Tibial nerve (tissue), 4 donors: ENCODE results near the gene SPTLC2. TPM values are rescaled to one million over a fixed set of nuclear protein-coding genes. Genes with fewer than 3 reads are reported as not detected.

Experiments used
- DNase-seq, 2 donors: peaks; one replicate each; pipeline ENCODE4 v3.0.0-alpha.2; 2019; ENCODE audit warnings: low spot score in 2 of 2
- H3K27ac ChIP-seq, 4 donors: fragments of 200-600 bp; sonication (generic) in 3 of 4; one replicate each; pipeline ENCODE4 v1.5.1; 2017 to 2019; ENCODE audit warnings: mild to moderate bottlenecking in 1 of 4
- H3K27me3 ChIP-seq, 2 donors: fragments of 200-600 bp; sonication (generic) in 1 of 2; one replicate each; pipeline versions ENCODE4 v1.5.1 to v1.6.0; 2017 to 2019
- H3K36me3 ChIP-seq, 3 donors: fragments of 200-600 bp; sonication (generic); one replicate each; pipeline ENCODE4 v1.5.1; 2018 to 2019
- H3K4me1 ChIP-seq, 4 donors: fragments of 200-600 bp; sonication (generic) in 3 of 4; one replicate each; pipeline ENCODE4 v1.5.1; 2017 to 2019
- H3K4me3 ChIP-seq, 4 donors: fragments of 200-600 bp; sonication (generic) in 3 of 4; one replicate each; pipeline ENCODE4 v1.5.1; 2017 to 2019; ENCODE audit warnings: mild to moderate bottlenecking in 1 of 4, moderate library complexity in 1 of 4
- H3K9me3 ChIP-seq, 4 donors: fragments of 200-600 bp; sonication (generic) in 3 of 4; one replicate each; pipeline ENCODE4 v1.5.1; 2017 to 2019
- EP300 ChIP-seq, 2 donors: sonication (generic); formaldehyde crosslinking; IDR thresholded peaks; one replicate each; pipeline ENCODE4 v1.6.1; 2017; ENCODE audit warnings: antibody characterized with exemption in 2 of 2, mild to moderate bottlenecking in 1 of 2
- POLR2A ChIP-seq, 2 donors: fragments of 450-650 bp; IDR thresholded peaks; one replicate each; pipeline ENCODE4 v1.6.1; 2017; ENCODE audit warnings: antibody characterized with exemption in 2 of 2, mild to moderate bottlenecking in 2 of 2, moderate library complexity in 2 of 2
- WGBS, 2 donors: methylation state at CpG; one replicate each; pipeline ENCODE4 v1.1.5; 2018; 5-methylcytosine and 5-hydroxymethylcytosine counted together
- total RNA-seq, 4 donors: library from RNA; depleted of rRNA; stranded (reverse); fragments of >200 nt; gene quantifications; one replicate each; pipeline ENCODE4 v1.1.0, GENCODE V29; 2016
- TF ChIP-seq, protein P1 (sequence below), 5 experiments: fragments of 200-600 bp in 3 of 5; fragments of 450-650 bp in 2 of 5; sonication (generic) in 3 of 5; IDR thresholded peaks; one replicate each; pipeline ENCODE4 v1.5.1; 2016 to 2019; ENCODE audit warnings: antibody characterized with exemption in 5 of 5, mild to moderate bottlenecking in 3 of 5, moderate library complexity in 2 of 5

The SPTLC2 gene
- total RNA-seq, 4 donors from 2014 or later: 25.5 to 45.2 (median 29.7) TPM

DNA sequence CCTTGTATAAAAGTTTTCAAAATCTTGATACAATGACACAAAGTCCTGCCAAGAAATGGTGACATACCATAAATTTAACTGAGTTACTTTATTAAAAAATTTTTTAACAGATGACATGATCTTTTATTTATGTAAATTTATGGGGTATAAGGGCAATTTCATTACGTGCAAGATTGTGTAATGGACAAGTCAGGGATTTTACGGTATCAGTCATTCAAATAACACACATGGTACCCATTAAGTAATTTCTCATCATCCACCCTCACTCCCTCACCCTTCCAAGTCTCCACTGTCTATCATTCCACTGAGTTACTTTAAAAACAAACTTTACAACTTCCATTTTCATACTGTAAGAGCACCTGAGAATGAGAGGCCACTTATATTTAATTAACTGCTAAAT is 37.4 kb downstream of the SPTLC2 start:
- DNase-seq: no peak
- no peak overlapping the region for H3K4me3 ChIP-seq
- H3K36me3 ChIP-seq: peaks cover 0 to 37% (median 0%) of the 10 kb centered on the region in 3 donors
- H3K27ac ChIP-seq: peak overlapping the region in 1 of 4 donors; percentile 12
- WGBS, 2 donors: 47 to 59% methylated on average over 2 of the region's 2 CpGs
- H3K27me3 ChIP-seq: no peaks in the 10 kb centered on the region
- TF ChIP-seq EP300 (IDR thresholded peaks at IDR 0.05) (no peak), POLR2A (IDR thresholded peaks at IDR 0.05) (no peak)
- TF ChIP-seq, protein P1, sequence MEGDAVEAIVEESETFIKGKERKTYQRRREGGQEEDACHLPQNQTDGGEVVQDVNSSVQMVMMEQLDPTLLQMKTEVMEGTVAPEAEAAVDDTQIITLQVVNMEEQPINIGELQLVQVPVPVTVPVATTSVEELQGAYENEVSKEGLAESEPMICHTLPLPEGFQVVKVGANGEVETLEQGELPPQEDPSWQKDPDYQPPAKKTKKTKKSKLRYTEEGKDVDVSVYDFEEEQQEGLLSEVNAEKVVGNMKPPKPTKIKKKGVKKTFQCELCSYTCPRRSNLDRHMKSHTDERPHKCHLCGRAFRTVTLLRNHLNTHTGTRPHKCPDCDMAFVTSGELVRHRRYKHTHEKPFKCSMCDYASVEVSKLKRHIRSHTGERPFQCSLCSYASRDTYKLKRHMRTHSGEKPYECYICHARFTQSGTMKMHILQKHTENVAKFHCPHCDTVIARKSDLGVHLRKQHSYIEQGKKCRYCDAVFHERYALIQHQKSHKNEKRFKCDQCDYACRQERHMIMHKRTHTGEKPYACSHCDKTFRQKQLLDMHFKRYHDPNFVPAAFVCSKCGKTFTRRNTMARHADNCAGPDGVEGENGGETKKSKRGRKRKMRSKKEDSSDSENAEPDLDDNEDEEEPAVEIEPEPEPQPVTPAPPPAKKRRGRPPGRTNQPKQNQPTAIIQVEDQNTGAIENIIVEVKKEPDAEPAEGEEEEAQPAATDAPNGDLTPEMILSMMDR (IDR thresholded peaks at IDR 0.05): no peak
- no peaks in the 10 kb centered on the region for H3K9me3 ChIP-seq
- peaks cover 0 to 55% (median 7%) of the 10 kb centered on the region in 4 donors for H3K4me1 ChIP-seq

GRCh38 chr14:77574446-77575115 is 41.9 kb downstream of the SPTLC2 start:
- 31 to 44% methylated on average over 4 of the region's 4 CpGs for WGBS, 2 donors
- Histone ChIP-seq H3K27ac (peak overlapping the region in 1 of 4 donors; percentile 17), H3K4me1 (peaks cover 0 to 24% (median 0%) of the 10 kb centered on the region in 4 donors), H3K36me3 (peaks cover 0 to 44% (median 0%) of the 10 kb centered on the region in 3 donors), H3K9me3 (no peaks in the 10 kb centered on the region), H3K4me3 (no peak overlapping the region), H3K27me3 (no peaks in the 10 kb centered on the region)
- DNase-seq: no peak
- TF ChIP-seq POLR2A (IDR thresholded peaks at IDR 0.05) (no peak), EP300 (IDR thresholded peaks at IDR 0.05) (no peak)
- TF ChIP-seq, protein P1 (IDR thresholded peaks at IDR 0.05): no peak

- no peaks in the 10 kb centered on the region for H3K27me3 ChIP-seq
- H3K27ac ChIP-seq: no peak overlapping the region
- no peak overlapping the region for H3K4me3 ChIP-seq
- H3K4me1 ChIP-seq: peaks cover 0 to 18% (median 0%) of the 10 kb centered on the region in 4 donors
- 95 to 98% methylated on average over 3 of the region's 3 CpGs for WGBS, 2 donors
- TF ChIP-seq EP300 (IDR thresholded peaks at IDR 0.05) (no peak), POLR2A (IDR thresholded peaks at IDR 0.05) (no peak)
- TF ChIP-seq, protein P1 (IDR thresholded peaks at IDR 0.05): no peak
- no peak for DNase-seq
- H3K36me3 ChIP-seq: peaks cover 0 to 44% (median 0%) of the 10 kb centered on the region in 3 donors
- no peaks in the 10 kb centered on the region for H3K9me3 ChIP-seq
Measured at GRCh38 chr14:77573964-77574363, 42.5 kb downstream of the SPTLC2 start.

GRCh38 chr14:77570706-77571268 is 45.6 kb downstream of the SPTLC2 start:
- H3K27me3 ChIP-seq: no peaks in the 10 kb centered on the region
- TF ChIP-seq POLR2A (IDR thresholded peaks at IDR 0.05) (no peak), EP300 (IDR thresholded peaks at IDR 0.05) (no peak)
- TF ChIP-seq, protein P1 (IDR thresholded peaks at IDR 0.05): no peak
- H3K4me1 ChIP-seq: peaks cover 0 to 28% (median 0%) of the 10 kb centered on the region in 4 donors
- no peak for DNase-seq
- no peak overlapping the region for H3K27ac ChIP-seq
- WGBS, 2 donors: 64 to 70% methylated on average over 6 of the region's 6 CpGs
- H3K4me3 ChIP-seq: no peak overlapping the region
- peaks cover 0 to 28% (median 0%) of the 10 kb centered on the region in 3 donors for H3K36me3 ChIP-seq
- H3K9me3 ChIP-seq: no peaks in the 10 kb centered on the region

DNA sequence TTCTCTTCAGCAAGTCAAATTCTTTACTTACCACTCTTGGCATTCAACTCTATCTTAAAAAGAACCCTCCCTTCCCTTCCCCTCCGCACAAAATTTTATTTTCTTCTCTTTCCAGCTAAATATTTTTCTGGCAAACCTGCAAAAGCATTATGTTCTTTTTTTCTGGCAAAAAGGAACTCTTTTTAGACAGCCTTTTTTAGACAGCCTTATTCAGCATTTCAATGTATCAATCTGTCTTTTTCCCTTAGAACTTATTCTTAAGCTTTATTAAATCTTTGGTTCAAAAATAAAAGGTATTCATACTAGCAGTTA is 50.5 kb downstream of the SPTLC2 start:
- Histone ChIP-seq H3K27me3 (no peaks in the 10 kb centered on the region), H3K9me3 (no peaks in the 10 kb centered on the region), H3K36me3 (peaks cover 0 to 25% (median 0%) of the 10 kb centered on the region in 3 donors), H3K4me3 (no peak overlapping the region), H3K27ac (peak overlapping the region in 2 of 4 donors; percentile 49 to 66), H3K4me1 (peaks cover 0 to 25% (median 0%) of the 10 kb centered on the region in 4 donors)
- DNase-seq: no peak
- WGBS, 2 donors: 46 to 51% methylated on average over 1 of the region's 1 CpG
- TF ChIP-seq, protein P1 (IDR thresholded peaks at IDR 0.05): no peak
- TF ChIP-seq POLR2A (IDR thresholded peaks at IDR 0.05) (no peak), EP300 (IDR thresholded peaks at IDR 0.05) (no peak)
